Amniotic epithelial cell (primary cell): Measurements from ENCODE around the gene INSYN2B.

Experiments used
- DNase-seq: peaks from one replicate; pipeline ENCODE4 v3.0.0-alpha.2; 2010; ENCODE audit warnings: low read depth

The INSYN2B gene

DNA sequence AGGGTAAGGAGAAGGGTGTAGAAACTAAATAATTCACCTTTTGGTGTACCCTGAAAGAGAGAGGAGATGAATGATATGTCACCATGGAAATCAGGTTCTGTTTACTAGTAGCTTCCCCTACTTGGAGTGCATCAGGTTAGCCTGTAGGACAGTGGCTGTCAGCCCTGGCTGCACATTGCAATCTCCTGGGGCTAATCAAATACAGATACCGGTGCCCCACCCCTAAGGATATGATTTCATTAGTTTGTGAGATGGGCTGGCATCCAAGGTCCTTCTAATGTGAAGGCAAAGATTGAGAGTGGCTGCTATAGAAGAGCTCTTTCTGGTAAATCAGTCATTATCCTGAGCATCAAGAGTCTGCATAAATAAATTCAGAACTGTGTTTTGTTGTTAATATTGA, 47.2 kb downstream of the INSYN2B start:
- DNase-seq: no peak

DNA sequence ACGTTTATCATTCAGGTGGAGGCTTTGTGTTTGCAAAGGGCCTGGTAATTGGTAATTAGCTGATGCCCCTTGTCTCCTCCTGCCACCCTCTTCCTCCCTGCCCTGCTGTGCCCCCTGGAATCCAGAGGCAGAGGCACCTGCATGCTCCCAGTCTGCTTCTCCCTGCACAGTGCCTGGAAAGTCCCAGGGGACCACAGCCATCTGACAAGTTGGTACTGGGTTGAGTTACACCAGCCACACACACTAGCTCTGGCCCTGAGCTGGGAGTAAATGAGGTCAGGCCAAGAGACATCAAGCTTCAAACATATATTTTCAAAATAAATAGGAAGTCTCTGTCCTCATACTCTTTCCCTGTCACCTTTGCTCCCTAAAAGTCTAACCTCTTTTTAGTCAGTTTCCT, 56.3 kb downstream of the INSYN2B start:
- DNase-seq: no peak

DNA sequence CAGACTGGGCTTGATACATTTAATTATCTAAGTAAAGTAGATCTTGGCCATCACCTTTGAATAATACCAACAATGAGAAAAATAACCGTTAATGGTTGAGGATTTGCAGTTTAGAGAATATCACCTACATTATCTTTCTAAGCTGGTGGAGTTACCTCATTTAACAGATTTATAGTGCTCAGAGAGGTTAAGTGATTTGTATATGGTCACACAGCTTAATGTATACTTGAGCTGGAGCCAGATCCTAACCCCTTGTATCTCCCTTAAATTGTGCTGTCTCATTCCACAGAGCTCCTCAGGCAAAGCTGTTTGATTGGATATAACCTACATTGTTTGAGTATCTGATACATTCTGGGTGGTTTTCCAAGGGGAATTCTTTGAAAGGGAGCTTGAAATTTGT, 57.8 kb downstream of the INSYN2B start:
- no peak for DNase-seq

DNA sequence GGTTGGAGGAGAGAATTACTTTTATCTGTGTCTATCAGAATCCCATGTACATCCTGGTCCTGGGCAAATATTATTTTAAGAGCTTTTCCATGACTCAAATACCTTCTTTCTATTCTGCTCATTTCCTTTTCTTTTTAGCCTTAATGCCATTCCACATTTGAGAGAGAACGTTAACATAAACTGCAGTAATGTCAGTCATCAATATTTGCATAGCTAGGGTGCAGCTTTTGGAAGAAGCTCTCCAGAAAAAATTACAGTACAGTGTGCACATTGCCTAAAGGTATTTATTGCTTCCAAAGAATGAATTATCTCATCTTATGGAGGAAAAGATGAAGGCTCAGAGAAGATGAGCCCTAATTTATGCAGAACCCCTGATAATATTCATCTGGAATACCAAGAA, 58.3 kb downstream of the INSYN2B start:
- no peak for DNase-seq

DNA sequence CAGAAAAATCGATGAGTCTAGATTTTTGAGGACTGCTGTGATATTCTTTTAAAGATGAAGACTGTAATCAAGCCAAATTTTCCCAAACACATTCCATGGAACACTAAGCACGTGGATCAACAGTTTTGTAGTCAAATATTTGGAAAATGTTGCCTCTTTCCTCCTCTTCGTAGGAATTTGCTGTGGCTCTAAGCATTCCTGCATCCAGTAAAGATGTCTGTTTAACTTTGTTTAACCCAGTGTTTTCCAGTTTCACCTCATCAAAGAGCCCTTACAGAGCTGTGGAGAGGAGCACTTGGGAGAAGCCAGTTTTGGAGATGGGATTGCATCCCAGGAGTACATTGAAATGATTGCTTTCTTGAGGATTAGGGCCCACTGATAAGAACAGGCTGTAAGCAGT, 58.9 kb downstream of the INSYN2B start:
- no peak for DNase-seq

DNA sequence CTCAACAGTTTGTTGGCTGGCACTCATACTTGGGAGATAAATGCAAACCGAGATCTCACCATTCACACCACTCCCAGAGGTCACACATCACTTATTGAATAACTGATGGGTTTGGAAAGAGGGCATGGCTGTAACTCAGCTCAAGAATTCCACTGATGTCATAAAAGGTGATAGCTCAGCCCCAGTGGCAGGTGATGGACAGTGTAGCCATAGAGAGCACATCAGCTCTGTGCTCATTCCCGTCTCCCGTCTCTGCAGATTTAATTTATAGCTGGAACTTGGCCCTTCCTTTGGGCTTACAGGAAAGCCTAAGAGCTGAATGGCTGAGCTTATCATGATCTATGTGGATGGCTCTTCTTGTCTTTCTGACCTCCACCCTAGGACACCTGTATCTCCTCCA, 59.8 kb downstream of the INSYN2B start:
- no peak for DNase-seq

DNA sequence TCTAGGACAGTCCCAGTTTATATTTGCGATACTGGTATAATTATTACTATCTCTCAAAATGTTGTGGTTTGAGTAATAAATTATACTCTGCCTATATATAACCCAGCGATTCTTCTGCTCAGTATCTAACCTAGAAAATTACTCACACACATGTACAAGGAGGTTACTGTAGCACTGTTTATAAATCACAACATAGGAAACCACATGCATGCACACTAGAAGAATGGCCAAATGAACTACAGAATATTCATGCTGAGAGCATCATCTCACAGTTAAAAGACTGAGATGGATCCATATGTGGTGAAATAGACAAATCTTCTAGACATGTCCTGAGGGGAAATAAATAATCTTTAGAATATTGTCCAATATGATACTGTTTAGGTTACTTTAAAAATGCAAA, 62.1 kb downstream of the INSYN2B start:
- no peak for DNase-seq

DNA sequence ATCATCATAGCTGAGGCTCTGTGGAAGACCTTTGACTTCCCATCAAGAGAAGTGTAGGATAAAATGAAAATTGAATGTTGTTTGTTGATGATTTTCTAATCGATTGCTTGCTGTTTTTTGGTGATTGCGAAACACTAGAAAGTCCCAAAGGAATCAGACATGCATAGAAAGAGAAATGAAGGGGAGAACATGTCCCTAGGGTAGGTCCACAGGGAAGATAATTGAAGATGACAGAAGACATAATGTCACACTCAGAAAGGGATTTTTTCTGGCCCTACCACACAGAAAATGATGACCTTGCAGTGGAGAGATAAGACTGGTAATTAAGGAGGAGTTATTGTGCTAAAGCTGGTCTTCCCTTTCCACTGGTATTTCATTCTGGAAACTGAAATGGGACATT, 62.8 kb downstream of the INSYN2B start:
- no peak for DNase-seq

DNA sequence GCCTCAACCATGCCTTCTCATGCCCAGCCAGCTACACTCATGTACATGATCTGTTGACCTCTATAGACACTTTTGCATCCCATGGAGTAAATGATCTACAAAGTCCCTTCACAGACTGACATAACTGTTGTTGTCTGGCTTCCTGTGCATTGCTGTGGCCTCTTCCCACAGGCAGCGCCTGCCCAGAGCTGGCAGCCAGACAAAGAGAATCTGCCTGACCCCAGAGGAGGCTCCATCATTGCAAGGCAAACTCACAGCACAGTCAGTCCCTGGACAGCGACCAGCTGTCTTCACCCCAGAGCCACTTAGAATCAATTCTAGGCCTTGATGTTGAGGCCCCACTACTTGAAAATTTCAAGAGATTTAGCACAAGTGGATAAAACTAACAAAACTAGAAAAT, 65.5 kb downstream of the INSYN2B start:
- peak; percentile 59 for DNase-seq

DNA sequence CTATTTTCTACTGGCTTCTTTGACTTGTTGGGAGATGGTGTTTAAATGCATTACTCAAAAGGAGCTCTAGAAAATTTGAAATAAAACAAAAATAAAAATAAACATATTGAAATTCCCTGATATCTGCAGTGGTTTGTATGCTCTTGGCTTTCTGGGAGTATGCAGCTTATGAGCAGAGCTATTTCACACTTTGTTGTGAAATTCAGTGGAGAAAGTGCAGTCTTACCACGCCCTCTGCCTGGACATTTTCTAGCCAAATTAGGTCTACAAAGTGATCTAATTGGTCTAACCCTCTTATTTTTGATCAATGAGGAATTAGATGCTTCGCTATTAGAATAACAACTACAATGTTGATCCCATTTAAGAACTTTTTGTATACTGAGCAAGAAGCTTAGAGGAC, 66.8 kb downstream of the INSYN2B start:
- DNase-seq: peak; percentile 25

DNA sequence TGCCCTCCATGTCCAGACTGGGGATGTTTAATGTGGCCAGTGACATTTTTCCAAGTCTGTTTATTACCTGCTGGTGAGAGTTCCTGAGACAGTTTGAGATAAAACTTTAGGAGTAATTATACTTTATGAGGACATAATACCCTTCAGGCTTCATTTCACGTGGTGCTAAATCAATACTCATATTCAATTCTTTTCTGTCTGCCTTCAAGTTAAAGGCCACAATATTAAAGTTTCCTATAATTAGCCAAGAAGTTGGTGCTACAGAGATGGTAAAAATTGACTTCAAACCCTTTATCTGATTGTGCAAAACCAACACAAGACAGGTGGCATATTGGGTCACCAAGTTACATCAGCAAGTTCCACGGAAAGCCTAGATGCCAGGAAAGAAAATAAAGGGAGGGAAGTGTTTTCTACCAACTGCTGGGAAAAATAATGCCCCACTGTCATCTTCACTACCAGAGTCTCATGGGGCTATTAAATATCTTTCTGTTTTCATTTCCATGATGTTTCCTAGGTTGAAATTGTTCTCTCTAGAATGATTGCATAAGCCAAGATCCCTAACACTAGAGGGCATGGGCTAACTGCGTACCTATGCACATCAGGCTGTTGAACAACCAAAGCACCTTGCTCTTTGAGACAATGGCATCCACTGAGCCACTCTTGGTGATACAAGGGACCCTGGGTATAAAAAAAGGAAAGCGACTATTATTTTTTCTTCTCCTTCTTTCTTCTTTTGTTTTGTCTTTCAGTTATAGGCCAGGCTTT, 68.7 kb downstream of the INSYN2B start:
- DNase-seq: no peak

DNA sequence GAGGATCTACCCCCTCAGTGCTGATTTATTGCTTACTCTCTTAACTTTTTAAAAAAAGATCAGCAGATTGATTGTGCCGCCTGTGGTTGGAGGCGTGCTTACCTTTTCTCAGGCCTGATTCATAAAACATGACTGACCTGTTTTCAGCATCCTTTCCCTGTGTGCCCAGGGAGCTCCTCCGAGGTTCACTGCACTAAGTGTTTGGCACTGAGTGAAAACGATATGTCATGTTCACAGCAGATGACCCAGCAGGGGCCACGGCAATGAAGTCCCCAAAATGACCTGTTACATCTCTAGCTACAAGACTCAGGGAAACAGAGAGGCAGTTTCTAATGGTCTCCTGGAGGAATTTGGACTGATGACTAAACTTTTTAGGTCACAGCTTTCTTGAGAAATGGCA, 69.9 kb downstream of the INSYN2B start:
- no peak for DNase-seq

DNA sequence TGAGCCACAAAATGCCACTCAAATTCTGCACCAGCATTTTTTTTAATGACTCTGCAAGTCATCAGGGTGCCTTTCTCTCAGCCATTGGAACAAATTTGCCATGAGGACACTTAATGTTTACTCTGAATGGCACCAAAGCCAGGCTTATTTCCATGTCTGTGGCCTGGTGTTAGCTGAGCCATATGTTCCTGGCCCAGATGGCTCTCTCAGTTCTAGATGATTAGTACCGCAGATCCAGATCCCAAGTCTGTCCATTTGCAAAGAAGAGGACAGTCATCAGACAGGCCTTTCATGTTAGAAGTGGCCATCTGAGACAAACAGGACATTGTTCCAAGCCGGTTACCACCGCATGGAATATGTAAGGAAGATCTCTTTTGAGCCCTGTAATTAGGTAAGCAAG, 70.3 kb downstream of the INSYN2B start:
- DNase-seq: no peak

DNA sequence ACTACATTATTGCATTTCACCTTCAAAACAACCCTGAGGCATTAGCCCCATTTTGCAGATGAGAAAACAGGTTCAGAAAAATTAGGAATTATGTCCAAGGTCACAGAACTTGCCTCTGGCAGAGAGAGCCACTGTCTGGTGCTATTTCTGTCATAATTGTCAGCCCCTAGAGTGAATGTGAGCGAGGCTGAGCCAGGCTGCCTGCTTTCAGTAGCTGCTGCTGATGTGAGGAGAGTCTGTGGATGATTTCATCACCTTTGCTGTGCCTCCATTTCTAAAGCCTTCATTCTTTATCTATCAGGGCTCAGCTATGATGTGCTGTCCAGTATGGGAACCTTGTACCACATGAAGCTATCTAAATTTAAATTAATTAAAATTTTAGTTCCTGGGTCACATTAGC, 71.4 kb downstream of the INSYN2B start:
- no peak for DNase-seq

DNA sequence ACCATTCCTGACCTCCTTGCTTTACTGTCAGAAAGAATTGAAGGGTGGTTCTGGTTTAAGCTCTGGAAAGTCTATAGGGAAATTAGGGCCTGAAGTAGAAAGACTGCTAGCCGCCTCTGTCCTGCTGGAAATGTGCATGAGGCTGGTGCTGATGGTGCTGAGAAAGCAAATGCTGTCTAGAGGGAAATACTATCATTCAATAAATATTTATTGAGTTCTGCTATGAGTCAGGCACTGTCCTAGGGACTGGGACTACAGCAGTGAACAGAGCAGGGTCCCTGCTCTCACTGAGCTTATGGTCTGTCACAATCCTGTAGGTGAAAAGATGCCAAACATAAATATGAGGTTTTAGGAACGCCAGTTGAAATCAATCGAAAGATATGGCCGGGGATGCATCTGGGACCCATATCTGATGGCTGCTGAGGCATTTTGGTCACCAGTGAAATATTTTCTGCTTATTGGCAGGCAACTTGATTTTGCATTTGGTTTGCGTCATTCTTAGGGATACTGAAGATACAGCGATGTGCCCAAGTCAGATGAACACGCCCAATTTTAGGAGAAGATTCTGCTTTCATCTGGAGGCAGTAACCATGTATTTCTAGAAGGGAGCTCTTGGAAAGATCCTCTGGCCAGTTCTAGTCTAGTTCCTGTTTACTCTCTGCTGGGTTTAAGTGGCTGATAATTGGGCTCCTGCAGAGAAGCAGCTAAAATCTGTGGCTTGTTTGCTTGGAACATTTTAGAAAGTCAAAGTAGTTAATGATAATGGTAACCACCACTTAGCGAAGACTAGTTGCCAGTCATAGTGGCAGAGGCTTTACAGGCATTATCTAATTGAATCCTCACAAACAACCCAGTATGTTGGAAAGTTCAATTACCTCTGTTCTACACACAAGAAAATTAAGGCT, 73.3 kb downstream of the INSYN2B start:
- no peak for DNase-seq

DNA sequence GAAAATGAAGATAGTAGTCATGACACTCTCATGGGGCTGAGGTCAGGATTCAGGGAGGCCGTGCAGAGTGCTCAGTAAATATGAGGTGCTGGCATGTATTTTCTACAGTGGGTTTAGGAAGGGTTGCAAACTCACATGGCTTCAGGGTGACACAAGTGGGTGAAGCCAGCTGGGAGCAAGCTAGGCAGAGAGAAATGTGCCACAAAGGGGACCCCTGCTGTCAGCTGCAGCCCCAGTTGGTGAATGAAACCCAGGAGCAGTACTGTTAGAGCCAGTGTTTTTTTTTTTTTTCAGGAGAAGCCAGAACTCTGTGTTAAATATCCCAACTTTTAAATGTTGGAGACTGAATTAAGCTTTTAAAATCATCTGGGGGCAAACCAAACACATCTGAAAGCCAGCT, 75.3 kb downstream of the INSYN2B start:
- no peak for DNase-seq

DNA sequence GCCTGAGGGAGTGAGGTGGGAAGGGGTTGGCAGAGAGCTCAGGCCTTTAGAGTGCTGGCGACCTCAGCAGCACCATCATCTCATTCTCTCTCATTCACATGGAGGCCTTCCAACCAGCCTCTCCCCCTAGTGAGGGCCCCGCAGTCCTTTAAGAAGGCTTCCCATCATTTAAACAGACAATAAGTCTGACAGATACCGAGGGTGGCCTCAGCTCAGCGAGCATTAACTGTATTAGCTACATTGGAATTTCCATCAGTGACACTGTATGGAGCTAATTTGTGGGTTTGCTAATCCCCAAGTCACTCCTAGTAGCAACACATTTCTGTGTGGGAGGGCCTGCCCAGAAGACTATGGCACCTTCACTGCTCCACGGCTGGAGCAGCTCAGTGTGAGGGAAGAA, 75.8 kb downstream of the INSYN2B start:
- DNase-seq: no peak

DNA sequence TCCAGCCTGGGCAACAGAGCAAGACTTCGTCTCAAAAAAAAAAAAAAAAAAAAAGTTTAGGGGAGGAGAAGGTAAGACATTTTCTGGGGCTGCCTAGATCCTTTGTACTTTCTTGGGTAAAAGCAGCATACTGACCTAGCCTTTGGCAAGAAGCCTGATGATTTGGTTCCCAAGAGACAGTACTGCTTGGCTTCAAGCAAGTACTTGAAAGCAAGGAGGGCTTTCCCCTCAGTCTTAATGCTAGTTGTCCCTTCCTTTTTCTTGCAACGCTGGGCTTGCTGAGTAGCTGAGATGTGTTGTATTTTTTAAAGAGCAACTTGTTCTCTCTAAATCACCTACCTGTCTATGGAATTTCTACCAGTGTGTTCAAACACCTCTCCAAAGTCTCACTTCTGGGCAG, 76.2 kb downstream of the INSYN2B start:
- DNase-seq: no peak

DNA sequence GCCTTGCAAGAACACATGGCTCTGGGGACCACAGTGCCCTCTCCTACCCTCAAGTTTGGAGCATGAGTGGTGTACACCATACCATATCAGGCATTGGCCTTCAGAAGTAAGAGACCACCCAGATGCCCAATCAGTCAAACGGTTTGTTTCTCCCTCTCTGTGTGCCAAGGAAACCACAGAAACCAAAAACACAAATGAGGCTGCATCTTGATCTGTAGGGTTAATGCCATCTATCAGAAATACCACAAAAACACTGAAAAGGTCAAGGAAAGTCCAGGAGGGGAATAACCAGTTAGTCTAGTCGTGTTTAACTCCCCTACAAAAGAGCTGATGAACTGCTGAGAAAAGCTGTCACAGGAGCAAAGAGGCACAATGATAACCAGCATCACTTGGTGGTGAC, 78.4 kb downstream of the INSYN2B start:
- DNase-seq: peak; percentile 7

DNA sequence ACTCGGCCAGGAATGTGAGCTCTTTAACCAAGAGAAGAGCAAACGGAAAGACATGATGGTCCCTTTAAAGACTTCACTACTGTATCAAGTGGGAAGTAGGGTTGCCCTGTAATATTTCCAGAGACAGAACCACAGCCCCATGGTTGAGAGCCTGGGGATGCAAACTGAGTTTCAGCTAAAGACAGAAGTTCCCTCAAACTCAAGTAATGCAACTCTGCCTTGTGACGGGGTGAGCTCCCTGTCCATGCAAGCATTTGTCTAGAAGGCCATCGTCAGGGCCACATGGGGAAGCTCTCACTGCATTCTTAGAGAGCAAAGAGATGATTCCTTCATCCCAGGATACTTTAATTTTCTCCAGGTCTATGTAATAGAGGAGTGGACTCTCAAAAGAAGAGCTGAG, 82.8 kb downstream of the INSYN2B start:
- no peak for DNase-seq

DNA sequence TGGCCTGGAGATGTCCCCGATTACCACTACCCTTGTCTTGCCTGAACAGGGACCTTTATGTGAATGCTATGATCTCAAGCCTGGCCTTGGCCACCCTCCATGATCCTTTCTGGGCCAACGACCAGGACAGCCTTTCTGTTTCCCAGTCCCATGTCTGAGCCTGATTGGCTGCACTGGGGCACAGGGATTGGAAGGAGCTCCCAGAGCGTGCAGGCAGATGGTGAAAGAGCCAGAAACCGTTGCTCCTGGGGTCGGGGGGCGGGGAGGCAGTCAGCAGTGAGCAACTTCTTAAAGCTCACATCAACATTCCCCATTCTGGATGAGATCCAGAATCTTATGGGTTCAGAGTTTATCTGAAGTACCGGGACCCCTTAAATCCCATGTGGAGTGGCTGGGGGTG, 84.4 kb downstream of the INSYN2B start:
- DNase-seq: no peak

DNA sequence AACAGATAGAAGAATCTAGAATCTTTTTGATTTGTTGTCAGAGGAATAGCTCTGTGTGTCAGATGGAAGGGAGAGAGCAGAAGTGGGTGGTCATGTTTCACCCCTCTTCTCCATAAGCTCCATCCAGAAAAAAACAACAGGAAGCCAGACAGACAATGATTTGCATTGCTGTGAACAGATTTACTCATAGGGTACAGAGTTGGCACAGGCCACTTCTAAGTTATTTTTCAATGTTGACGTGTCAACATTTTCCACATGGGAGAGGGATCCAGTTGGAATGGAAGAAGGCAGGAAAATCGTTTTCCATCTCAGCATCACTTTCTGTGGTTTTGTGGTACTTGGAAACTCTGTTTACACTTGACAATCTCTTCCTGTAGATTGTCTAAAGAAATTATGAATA, 86.7 kb downstream of the INSYN2B start:
- DNase-seq: no peak

DNA sequence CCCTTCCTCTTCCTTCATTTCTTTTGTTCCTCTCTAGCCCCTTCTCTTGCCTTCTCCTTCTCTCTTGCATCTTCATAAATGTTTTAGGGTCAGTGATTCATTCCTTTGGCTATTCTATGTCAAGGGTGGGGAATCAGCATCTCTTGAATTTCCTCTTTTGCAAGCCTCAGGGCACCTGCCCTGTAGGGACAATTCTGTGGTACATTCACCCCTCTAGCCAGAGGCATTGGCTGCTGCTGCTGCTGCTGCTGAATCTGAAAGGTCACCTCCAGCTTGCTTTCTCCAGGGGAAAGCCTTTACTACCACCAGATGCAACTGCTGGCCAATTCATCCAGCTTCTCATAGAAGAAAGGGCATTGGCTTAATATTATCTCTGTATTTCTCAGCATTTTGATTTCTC, 87.3 kb downstream of the INSYN2B start:
- DNase-seq: no peak

DNA sequence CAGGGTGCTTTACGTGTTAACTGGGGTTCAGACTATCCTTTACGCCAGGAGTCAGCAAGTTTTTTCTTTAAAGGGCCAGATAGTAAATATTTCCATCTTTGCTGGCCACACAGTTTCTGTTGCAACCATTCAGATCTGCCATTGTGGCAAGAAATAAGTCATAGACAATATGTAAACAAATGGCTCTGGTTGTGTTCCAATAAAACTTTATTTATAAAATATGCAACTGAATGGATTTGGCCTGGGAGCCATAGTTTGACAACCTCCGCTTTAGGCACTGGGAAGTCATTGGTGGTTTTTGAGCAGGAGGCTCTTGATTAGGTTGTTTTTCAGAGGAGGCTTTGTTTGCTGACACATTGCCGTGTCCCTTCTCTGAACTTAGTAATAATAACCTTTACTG, 90.7 kb downstream of the INSYN2B start:
- no peak for DNase-seq
